DMS 273 treated with DMSO at 0.1 percent for 48 hours (cell line): Measurements from ENCODE around the gene CALD1.

ENCODE experiments used
- DNase-seq: peaks from one replicate; lab custom pipeline; 2025; lab: John Stamatoyannopoulos, UW

The CALD1 gene

GRCh38 chr7:135001390-135002165, 222.1 kb downstream of the CALD1 start:
- no peak for DNase-seq

- no peak for DNase-seq
These were observed 232.8 kb downstream of the CALD1 start for GRCh38 chr7:135012229-135012628.
